Ascending aorta (tissue), 2 donors: ENCODE data around the gene ASB18. TPM values are rescaled to one million over a fixed set of nuclear protein-coding genes. Genes with fewer than 3 reads are reported as not detected.

Experiments
- DNase-seq, 2 donors: peaks; one replicate each; pipeline ENCODE4 v3.0.0-alpha.2; 2019; ENCODE audit warnings: low spot score in 2 of 2
- H3K27ac ChIP-seq, 2 donors: fragments of 200-600 bp; sonication (generic); one replicate each; pipeline ENCODE4 v1.5.1; 2016 to 2017; ENCODE audit warnings: mild to moderate bottlenecking in 1 of 2
- H3K27me3 ChIP-seq: fragments of 200-600 bp; sonication (generic); one replicate; pipeline ENCODE4 v1.5.1; 2017
- H3K36me3 ChIP-seq, 2 donors: fragments of 200-600 bp; sonication (generic); one replicate each; pipeline ENCODE4 v1.5.1; 2016
- H3K4me1 ChIP-seq, 2 donors: fragments of 200-600 bp; sonication (generic); one replicate each; pipeline ENCODE4 v1.5.1; 2016 to 2017; ENCODE audit warnings: mild to moderate bottlenecking in 1 of 2
- H3K4me3 ChIP-seq, 2 donors: fragments of 200-600 bp; sonication (generic); one replicate each; pipeline ENCODE4 v1.5.1; 2016 to 2017; ENCODE audit warnings: mild to moderate bottlenecking in 1 of 2
- H3K9me3 ChIP-seq, 2 donors: fragments of 200-600 bp; sonication (generic); one replicate each; pipeline ENCODE4 v1.5.1; 2016
- intact Hi-C: fragments of 100-400 bp; cut with DNase I; formaldehyde crosslinking; loops from one replicate; pipeline ENCODE4 v1.15.1; 2023
- total RNA-seq: library from RNA; depleted of rRNA; stranded (reverse); fragments of >200 nt; gene quantifications from one replicate; pipeline ENCODE4 v1.1.0, GENCODE V29; 2016
- TF ChIP-seq, protein P1 (sequence below), 3 experiments: fragments of 200-600 bp in 2 of 3; fragments of 450-650 bp in 1 of 3; sonication (generic) in 2 of 3; IDR thresholded peaks; one replicate each; pipeline ENCODE4 v1.5.1; 2016 to 2019; ENCODE audit warnings: antibody characterized with exemption in 3 of 3, mild to moderate bottlenecking in 1 of 3, moderate library complexity in 1 of 3

The ASB18 gene
- total RNA-seq, 1 donor from 2014 or later: not detected

DNA sequence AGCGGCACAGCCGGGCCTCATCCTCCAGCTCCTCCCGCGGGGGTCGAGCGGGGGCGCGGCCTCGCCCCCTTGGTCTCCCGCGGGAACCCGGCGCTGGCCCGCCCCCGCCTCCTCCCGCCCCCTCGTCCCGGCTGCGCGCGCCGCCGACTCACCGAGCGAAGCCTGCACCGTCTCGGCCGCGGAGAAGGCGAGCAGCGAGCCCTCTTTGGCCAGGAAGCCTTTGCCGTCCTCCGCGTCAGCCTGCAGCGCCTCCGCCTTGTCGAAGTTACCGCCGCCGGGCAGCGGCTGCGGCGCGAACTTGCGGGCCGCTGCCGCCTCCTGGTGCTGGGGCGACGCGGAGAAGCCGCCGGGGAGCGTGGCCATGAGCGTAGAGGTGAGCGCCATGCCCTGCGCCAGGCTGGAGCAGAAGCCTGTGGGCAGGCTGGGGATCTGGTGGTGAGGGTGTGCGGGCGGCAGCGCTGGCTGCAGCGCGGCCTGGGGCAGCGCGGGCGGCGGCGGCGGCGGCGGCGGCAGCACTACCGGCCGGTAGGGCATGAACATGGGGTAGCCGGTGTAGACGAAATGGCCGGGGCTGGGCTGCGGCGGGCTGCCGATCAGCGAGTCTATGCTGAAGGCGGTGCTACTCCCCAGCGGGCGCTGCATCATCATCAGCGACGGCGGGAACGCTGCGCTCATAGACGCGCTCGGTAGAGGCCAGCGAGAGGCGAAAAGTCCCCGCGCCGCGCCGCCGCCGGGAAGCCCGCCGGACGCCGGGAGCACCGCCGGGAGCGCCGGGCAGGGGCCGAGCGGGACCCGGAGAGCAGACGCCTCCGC lies 96.7 kb downstream of the ASB18 start:
- Histone ChIP-seq H3K4me1 (peaks cover 22% of the 10 kb centered on the region in 2 donors), H3K36me3 (no peaks in the 10 kb centered on the region), H3K4me3 (peak overlapping the region; percentile 58 to 65), H3K27me3 (peaks cover 48% of the 10 kb centered on the region), H3K9me3 (no peaks in the 10 kb centered on the region), H3K27ac (no peak overlapping the region)
- TF ChIP-seq, protein P1, sequence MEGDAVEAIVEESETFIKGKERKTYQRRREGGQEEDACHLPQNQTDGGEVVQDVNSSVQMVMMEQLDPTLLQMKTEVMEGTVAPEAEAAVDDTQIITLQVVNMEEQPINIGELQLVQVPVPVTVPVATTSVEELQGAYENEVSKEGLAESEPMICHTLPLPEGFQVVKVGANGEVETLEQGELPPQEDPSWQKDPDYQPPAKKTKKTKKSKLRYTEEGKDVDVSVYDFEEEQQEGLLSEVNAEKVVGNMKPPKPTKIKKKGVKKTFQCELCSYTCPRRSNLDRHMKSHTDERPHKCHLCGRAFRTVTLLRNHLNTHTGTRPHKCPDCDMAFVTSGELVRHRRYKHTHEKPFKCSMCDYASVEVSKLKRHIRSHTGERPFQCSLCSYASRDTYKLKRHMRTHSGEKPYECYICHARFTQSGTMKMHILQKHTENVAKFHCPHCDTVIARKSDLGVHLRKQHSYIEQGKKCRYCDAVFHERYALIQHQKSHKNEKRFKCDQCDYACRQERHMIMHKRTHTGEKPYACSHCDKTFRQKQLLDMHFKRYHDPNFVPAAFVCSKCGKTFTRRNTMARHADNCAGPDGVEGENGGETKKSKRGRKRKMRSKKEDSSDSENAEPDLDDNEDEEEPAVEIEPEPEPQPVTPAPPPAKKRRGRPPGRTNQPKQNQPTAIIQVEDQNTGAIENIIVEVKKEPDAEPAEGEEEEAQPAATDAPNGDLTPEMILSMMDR (IDR thresholded peaks at IDR 0.05): no peak
- intact Hi-C loops: no loop called here
- DNase-seq: no peak

DNA sequence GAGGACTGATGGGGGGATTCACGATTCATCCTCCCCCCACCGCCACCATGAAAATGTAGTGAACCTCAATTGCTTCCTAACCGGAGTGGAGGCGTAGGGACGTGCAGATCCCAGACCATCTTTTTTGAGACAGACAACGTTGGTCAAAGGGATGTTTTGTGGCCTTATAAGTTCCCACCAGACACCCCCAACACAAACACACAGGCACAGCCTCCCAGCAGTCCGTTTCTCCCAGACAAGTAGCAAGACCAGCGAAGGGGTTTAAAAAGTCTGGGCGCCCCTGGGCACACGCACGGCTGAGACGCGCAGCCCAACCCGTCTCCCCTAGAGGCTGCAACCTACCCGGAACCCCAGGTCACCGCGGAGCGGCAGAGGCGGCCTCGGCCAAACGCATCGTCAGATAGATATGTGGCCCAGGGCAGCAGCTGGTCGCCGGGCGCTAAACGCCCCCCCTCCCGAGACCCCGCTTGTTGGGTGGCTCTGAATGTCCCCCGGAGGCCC lies 97.4 kb downstream of the ASB18 start:
- TF ChIP-seq, protein P1 (IDR thresholded peaks at IDR 0.05): no peak
- peak overlapping the region; percentile 58 to 65 for H3K4me3 ChIP-seq
- H3K27me3 ChIP-seq: peaks cover 44% of the 10 kb centered on the region
- H3K4me1 ChIP-seq: peaks cover 22% of the 10 kb centered on the region in 2 donors
- intact Hi-C loops: no loop called here
- no peak for DNase-seq
- H3K36me3 ChIP-seq: no peaks in the 10 kb centered on the region
- H3K27ac ChIP-seq: no peak overlapping the region
- H3K9me3 ChIP-seq: no peaks in the 10 kb centered on the region

DNA sequence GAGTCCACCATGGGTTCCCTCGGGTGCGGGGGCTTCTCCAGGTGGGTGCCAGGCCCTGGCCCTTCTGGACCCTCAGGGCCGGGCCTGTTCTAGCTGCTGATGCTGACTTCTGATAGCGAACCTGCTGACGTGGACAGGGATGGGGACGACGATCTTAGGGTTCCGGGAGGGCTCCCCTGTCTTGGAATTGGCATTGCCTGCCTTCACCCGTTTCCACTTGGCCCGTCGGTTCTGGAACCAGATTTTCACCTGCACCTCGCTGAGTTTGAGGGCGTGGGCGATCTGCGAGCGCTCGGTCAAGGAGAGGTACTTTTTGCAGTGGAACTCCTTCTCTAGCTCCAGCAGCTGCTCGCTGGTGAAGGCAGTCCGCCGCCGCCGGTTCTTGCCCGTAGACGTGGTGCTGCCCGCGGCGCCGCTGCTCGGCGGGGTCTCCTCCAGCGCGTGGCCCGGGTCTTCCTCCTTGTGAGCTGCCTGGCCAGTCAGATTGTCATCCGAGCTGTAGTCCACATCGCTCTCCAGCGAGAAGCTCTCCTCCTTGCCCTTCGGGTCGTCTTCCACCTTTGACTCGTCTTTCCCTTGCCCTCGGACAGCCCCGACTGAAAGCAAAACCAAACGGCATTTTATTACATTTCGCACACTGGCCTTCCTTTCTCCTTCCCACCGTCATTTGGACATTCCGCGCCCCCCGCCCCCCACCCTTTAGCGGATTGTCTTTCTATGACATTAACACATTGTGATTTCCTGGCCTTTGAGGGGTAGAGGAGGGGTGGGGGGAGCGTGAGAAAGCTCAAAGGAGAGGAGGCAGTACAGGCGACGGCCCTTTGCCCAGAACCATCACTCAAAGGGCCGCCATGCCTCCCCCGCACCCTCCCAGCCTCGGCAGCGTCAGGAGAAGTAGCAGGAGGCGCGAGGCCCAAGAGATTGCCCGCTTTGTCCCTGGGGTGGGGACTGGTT lies 98.1 kb downstream of the ASB18 start:
- TF ChIP-seq, protein P1 (IDR thresholded peaks at IDR 0.05): no peak
- intact Hi-C loops: no loop called here
- DNase-seq: no peak
- peak overlapping the region; percentile 42 to 65 for H3K4me3 ChIP-seq
- H3K36me3 ChIP-seq: no peaks in the 10 kb centered on the region
- peaks cover 18 to 22% of the 10 kb centered on the region in 2 donors for H3K4me1 ChIP-seq
- H3K27me3 ChIP-seq: peaks cover 39% of the 10 kb centered on the region
- H3K27ac ChIP-seq: no peak overlapping the region
- H3K9me3 ChIP-seq: no peaks in the 10 kb centered on the region

DNA sequence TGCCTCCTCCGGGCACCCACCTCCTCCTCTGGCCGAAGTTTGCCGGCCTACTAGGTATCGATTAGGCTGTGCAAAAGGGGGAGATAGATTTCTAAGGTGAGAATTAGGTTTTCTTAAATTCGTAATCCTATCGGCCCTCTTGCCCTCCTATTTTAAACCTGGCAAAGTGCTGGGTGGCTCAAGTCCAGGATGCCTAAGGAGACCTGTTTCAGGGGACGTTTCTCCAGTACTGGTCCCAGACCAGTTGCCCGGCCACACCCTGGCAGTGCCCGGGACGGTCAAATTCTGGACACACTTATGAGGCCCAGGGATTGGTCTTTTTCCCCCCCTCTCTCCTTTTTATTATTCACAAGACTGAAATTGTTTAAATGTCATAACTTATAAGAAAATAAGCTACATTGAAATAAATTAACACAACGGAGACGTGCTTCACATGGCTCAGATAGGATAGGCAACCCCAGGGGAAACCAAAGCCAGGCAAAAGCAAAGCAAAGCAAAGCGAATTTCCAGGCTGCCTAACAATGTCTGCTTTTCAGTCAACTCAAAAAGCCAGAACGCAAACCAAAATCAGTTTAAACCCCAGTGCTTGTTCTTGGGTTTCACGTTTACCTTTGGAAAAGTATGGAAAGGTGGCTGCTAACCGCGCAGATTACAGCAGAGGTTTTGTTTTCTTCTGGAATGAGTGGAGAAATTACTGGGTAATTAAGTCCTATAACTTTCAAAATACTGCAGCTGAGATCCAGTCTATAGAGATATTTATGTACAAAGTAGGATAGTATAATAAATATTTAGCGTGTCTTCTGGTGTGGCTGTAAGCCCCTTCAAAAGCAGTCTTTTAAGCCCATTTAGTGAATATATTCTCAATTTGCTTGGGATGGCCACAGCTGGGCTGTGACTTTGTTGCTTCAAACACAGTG lies 99.0 kb downstream of the ASB18 start:
- intact Hi-C loops: no loop called here
- Histone ChIP-seq H3K27ac (no peak overlapping the region), H3K4me3 (peak overlapping the region in 1 of 2 donors; percentile 62), H3K27me3 (peaks cover 39% of the 10 kb centered on the region), H3K36me3 (no peaks in the 10 kb centered on the region), H3K4me1 (peaks cover 18 to 22% of the 10 kb centered on the region in 2 donors), H3K9me3 (no peaks in the 10 kb centered on the region)
- DNase-seq: no peak
- TF ChIP-seq, protein P1 (IDR thresholded peaks at IDR 0.05): no peak
